Measurements from ENCODE around the gene TRPC6. TPM values are rescaled to one million over a fixed set of nuclear protein-coding genes. Genes with fewer than 3 reads are reported as not detected.
"Not testable (repeated sequence)": the region's sequence is repeated elsewhere in the genome, so short reads cannot be mapped to it uniquely, and the experiment has no call there.

Gene TRPC6
- total and polyA plus RNA-seq, 9 donors = 8.8 to 19.2 (median 10.8) TPM

DNA sequence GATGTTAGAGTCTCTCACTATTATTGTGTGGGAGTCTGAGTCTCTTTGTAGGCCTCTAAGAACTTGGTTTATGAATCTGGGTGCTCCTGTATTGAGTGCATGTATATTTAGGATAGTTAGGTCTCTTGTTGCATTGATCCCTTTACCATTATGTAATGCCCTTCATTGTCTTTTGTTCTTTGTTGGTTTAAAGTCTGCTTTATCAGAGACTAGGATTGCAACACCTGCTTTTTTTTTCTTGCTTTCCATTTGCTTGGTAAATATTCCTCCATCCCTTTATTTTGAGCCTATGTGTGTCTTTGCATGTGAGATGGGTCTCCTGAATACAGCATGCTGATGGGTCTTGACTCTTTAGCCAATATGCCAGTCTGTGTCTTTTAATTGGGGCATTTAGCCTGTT is 119.4 kb downstream of the TRPC6 start:
- H3K36me3 ChIP-seq (ENCODE audit: control insufficient read depth, insufficient read depth, low read length); H3K4me3 ChIP-seq (ENCODE audit: low read length); H3K27ac ChIP-seq (ENCODE audit: low read length); H3K9me3 ChIP-seq (replicated peaks; ENCODE audit: control insufficient read depth, low read depth, low read length); DNase-seq; H3K4me1 ChIP-seq (ENCODE audit: control insufficient read depth, insufficient read depth, low read length); H3K27me3 ChIP-seq (ENCODE audit: control insufficient read depth, insufficient read depth, low read length): not testable (repeated sequence)

DNA sequence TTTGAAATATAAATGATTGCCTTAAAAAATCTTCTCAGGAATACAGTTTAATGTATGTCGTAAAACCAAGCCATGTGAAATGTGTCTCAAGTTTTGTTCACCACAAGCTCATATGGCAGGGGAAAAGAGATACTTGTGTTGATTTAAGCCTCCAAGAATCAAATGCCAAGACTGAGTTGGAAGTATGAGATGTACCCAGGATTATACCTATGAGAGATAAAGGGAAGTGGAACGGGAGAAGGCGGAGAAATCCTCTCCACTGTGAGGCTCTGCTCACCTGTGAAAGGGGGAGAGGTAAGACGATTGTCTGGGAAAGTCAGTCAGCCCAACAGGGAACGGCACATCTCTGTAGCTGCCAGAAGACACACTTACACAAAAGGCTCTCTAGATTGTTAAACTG is 124.8 kb downstream of the TRPC6 start:
- no peaks in the 10 kb centered on the region for H3K27me3 ChIP-seq (ENCODE audit: control insufficient read depth, insufficient read depth, low read length)
- no peak overlapping the region for H3K4me3 ChIP-seq (ENCODE audit: low read length)
- H3K36me3 ChIP-seq (ENCODE audit: control insufficient read depth, insufficient read depth, low read length) = no peaks in the 10 kb centered on the region
- no peak for DNase-seq
- H3K9me3 ChIP-seq (replicated peaks; ENCODE audit: control insufficient read depth, low read depth, low read length) = peaks cover 2% of the 10 kb centered on the region
- WGBS (ENCODE audit: insufficient coverage) = 100% methylated on average over 1 of the region's 5 CpGs
- H3K27ac ChIP-seq (ENCODE audit: low read length) = no peak overlapping the region
- H3K4me1 ChIP-seq (ENCODE audit: control insufficient read depth, insufficient read depth, low read length) = no peaks in the 10 kb centered on the region

- Histone ChIP-seq H3K9me3 (replicated peaks; ENCODE audit: control insufficient read depth, low read depth, low read length) (peaks cover 2% of the 10 kb centered on the region), H3K27ac (ENCODE audit: low read length) (no peak overlapping the region), H3K27me3 (ENCODE audit: control insufficient read depth, insufficient read depth, low read length) (no peaks in the 10 kb centered on the region), H3K4me1 (ENCODE audit: control insufficient read depth, insufficient read depth, low read length) (no peaks in the 10 kb centered on the region), H3K36me3 (ENCODE audit: control insufficient read depth, insufficient read depth, low read length) (no peaks in the 10 kb centered on the region), H3K4me3 (ENCODE audit: low read length) (no peak overlapping the region)
- WGBS (ENCODE audit: insufficient coverage) = no CpG with 5 or more reads among the region's 3 CpGs
- DNase-seq = no peak
Measured at GRCh38 chr11:101458161-101458560, 125.6 kb downstream of the TRPC6 start.

- no peaks in the 10 kb centered on the region for H3K36me3 ChIP-seq (ENCODE audit: control insufficient read depth, insufficient read depth, low read length)
- no peaks in the 10 kb centered on the region for H3K27me3 ChIP-seq (ENCODE audit: control insufficient read depth, insufficient read depth, low read length)
- DNase-seq = peak; percentile 49
- H3K4me1 ChIP-seq (ENCODE audit: control insufficient read depth, insufficient read depth, low read length) = no peaks in the 10 kb centered on the region
- H3K9me3 ChIP-seq (replicated peaks; ENCODE audit: control insufficient read depth, low read depth, low read length) = peaks cover 2% of the 10 kb centered on the region
- no peak overlapping the region for H3K4me3 ChIP-seq (ENCODE audit: low read length)
- WGBS (ENCODE audit: insufficient coverage) = no CpG with 5 or more reads among the region's 1 CpG
- no peak overlapping the region for H3K27ac ChIP-seq (ENCODE audit: low read length)
Measured at GRCh38 chr11:101456812-101457211, 127.0 kb downstream of the TRPC6 start.

DNA sequence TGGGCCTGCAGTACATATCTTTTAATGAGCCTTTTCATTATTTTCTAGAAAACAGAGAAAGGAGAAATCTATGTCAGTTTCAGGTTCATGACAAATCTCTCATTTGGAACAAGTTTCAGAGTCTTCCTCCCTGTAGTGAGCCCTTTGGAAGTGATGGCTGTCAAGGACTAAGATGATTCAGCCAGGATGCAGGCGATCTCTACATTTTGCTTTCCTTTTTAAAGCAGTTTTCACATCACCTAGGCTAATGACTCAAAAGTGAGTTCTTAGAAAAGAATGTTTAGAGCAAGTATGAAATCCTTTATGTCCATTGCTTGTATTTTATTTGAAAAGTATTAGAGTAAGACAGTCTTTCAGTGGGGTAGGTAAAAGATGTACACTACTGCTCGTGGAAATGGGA is 130.1 kb downstream of the TRPC6 start:
- no peak for DNase-seq
- H3K4me1 ChIP-seq (ENCODE audit: control insufficient read depth, insufficient read depth, low read length) = no peaks in the 10 kb centered on the region
- H3K27ac ChIP-seq (ENCODE audit: low read length) = no peak overlapping the region
- no peaks in the 10 kb centered on the region for H3K36me3 ChIP-seq (ENCODE audit: control insufficient read depth, insufficient read depth, low read length)
- no peaks in the 10 kb centered on the region for H3K27me3 ChIP-seq (ENCODE audit: control insufficient read depth, insufficient read depth, low read length)
- H3K9me3 ChIP-seq (replicated peaks; ENCODE audit: control insufficient read depth, low read depth, low read length) = no peaks in the 10 kb centered on the region
- WGBS (ENCODE audit: insufficient coverage) = no CpG with 5 or more reads among the region's 2 CpGs
- no peak overlapping the region for H3K4me3 ChIP-seq (ENCODE audit: low read length)

- H3K27ac ChIP-seq (ENCODE audit: low read length) = no peak overlapping the region
- H3K27me3 ChIP-seq (ENCODE audit: control insufficient read depth, insufficient read depth, low read length) = no peaks in the 10 kb centered on the region
- DNase-seq = no peak
- peaks cover 2% of the 10 kb centered on the region for H3K4me1 ChIP-seq (ENCODE audit: control insufficient read depth, insufficient read depth, low read length)
- no peaks in the 10 kb centered on the region for H3K36me3 ChIP-seq (ENCODE audit: control insufficient read depth, insufficient read depth, low read length)
- no peaks in the 10 kb centered on the region for H3K9me3 ChIP-seq (replicated peaks; ENCODE audit: control insufficient read depth, low read depth, low read length)
- WGBS (ENCODE audit: insufficient coverage) = 71% methylated on average over 2 of the region's 5 CpGs
- no peak overlapping the region for H3K4me3 ChIP-seq (ENCODE audit: low read length)
Measured at GRCh38 chr11:101448881-101449442, 134.8 kb downstream of the TRPC6 start.

DNA sequence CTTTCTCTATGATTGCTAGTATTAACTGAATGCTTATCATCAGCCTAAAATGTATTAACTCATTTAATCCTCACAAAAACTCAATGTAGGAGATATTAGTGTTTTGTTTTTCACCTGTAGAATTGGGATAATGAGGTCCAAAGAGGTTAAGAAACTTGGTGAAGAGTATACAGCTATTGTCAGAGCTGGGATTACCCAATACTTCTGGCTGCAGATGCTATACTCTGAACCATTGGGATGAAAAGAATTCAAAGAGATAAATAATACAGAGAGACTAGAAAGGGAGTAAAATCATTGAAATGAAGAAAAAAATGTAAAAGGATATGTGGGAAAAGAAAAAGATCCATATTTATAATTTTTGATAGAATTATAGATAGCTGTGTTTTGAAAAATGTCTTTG is 137.1 kb downstream of the TRPC6 start:
- no peak overlapping the region for H3K4me3 ChIP-seq (ENCODE audit: low read length)
- no peaks in the 10 kb centered on the region for H3K9me3 ChIP-seq (replicated peaks; ENCODE audit: control insufficient read depth, low read depth, low read length)
- DNase-seq = no peak
- H3K27ac ChIP-seq (ENCODE audit: low read length) = no peak overlapping the region
- no peaks in the 10 kb centered on the region for H3K27me3 ChIP-seq (ENCODE audit: control insufficient read depth, insufficient read depth, low read length)
- H3K4me1 ChIP-seq (ENCODE audit: control insufficient read depth, insufficient read depth, low read length) = peaks cover 5% of the 10 kb centered on the region
- H3K36me3 ChIP-seq (ENCODE audit: control insufficient read depth, insufficient read depth, low read length) = no peaks in the 10 kb centered on the region

- Histone ChIP-seq H3K27ac (ENCODE audit: low read length) (no peak overlapping the region), H3K9me3 (replicated peaks; ENCODE audit: control insufficient read depth, low read depth, low read length) (no peaks in the 10 kb centered on the region), H3K27me3 (ENCODE audit: control insufficient read depth, insufficient read depth, low read length) (no peaks in the 10 kb centered on the region), H3K4me1 (ENCODE audit: control insufficient read depth, insufficient read depth, low read length) (peaks cover 8% of the 10 kb centered on the region), H3K36me3 (ENCODE audit: control insufficient read depth, insufficient read depth, low read length) (no peaks in the 10 kb centered on the region), H3K4me3 (ENCODE audit: low read length) (no peak overlapping the region)
- no peak for DNase-seq
- no CpG with 5 or more reads among the region's 1 CpG for WGBS (ENCODE audit: insufficient coverage)
Measured at GRCh38 chr11:101446238-101446637, 137.6 kb downstream of the TRPC6 start.

- H3K4me3 ChIP-seq (ENCODE audit: low read length) = no peak overlapping the region
- H3K36me3 ChIP-seq (ENCODE audit: control insufficient read depth, insufficient read depth, low read length) = no peaks in the 10 kb centered on the region
- no peak for DNase-seq
- H3K4me1 ChIP-seq (ENCODE audit: control insufficient read depth, insufficient read depth, low read length) = peaks cover 10% of the 10 kb centered on the region
- H3K27me3 ChIP-seq (ENCODE audit: control insufficient read depth, insufficient read depth, low read length) = no peaks in the 10 kb centered on the region
- H3K9me3 ChIP-seq (replicated peaks; ENCODE audit: control insufficient read depth, low read depth, low read length) = no peaks in the 10 kb centered on the region
- no peak overlapping the region for H3K27ac ChIP-seq (ENCODE audit: low read length)
Measured at GRCh38 chr11:101445761-101446160, 138.0 kb downstream of the TRPC6 start.

DNA sequence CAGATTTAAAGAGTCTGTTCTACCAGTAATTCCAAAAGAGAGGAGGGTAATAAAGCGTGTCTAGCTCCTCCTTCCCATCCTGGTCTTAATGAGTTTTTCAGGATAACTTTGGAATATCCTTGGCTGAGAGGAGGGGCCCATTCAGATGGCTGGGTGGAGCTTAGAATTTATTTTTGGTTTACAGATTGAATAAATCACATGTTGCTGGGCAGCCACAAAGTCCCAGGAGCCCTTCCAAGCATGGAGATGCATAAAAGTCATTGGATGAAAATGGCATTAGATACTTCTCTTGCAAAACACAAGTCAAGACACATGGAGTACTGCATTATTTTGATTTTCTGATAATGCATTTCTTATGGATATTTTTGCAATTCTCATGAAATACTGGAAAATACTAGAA is 139.0 kb downstream of the TRPC6 start:
- Histone ChIP-seq H3K36me3 (ENCODE audit: control insufficient read depth, insufficient read depth, low read length) (no peaks in the 10 kb centered on the region), H3K9me3 (replicated peaks; ENCODE audit: control insufficient read depth, low read depth, low read length) (no peaks in the 10 kb centered on the region), H3K4me1 (ENCODE audit: control insufficient read depth, insufficient read depth, low read length) (peaks cover 12% of the 10 kb centered on the region), H3K27me3 (ENCODE audit: control insufficient read depth, insufficient read depth, low read length) (no peaks in the 10 kb centered on the region), H3K27ac (ENCODE audit: low read length) (no peak overlapping the region), H3K4me3 (ENCODE audit: low read length) (no peak overlapping the region)
- no CpG with 5 or more reads among the region's 1 CpG for WGBS (ENCODE audit: insufficient coverage)
- DNase-seq = peak; percentile 38

GRCh38 chr11:101444164-101444563 is 139.6 kb downstream of the TRPC6 start:
- no peaks in the 10 kb centered on the region for H3K9me3 ChIP-seq (replicated peaks; ENCODE audit: control insufficient read depth, low read depth, low read length)
- no peak overlapping the region for H3K27ac ChIP-seq (ENCODE audit: low read length)
- H3K4me3 ChIP-seq (ENCODE audit: low read length) = no peak overlapping the region
- no peaks in the 10 kb centered on the region for H3K36me3 ChIP-seq (ENCODE audit: control insufficient read depth, insufficient read depth, low read length)
- peak; percentile 30 for DNase-seq
- 3% methylated on average over 3 of the region's 5 CpGs for WGBS (ENCODE audit: insufficient coverage)
- no peaks in the 10 kb centered on the region for H3K27me3 ChIP-seq (ENCODE audit: control insufficient read depth, insufficient read depth, low read length)
- H3K4me1 ChIP-seq (ENCODE audit: control insufficient read depth, insufficient read depth, low read length) = peaks cover 12% of the 10 kb centered on the region
